HCT116 (cell line): ENCODE results near the gene CILP2. TPM values are rescaled to one million over a fixed set of nuclear protein-coding genes. Genes with fewer than 3 reads are reported as not detected.

Source experiments
- ATAC-seq: fragments of 200-7000 bp; cut with Tn5 transposase; 2 replicates; pipeline ENCODE4 v1.9.1; 2020; ENCODE audit warnings: mild to moderate bottlenecking, moderate library complexity
- BruUV-seq: library from RNA; stranded (reverse); fragments of 400-500 nt; replicated peaks from 2 replicates; lab custom pipeline; 2021; lab: Mats Ljungman, UMichigan
- CTCF ChIA-PET: fragments of 300-600 bp; sonication (Branson Sonifier 250); formaldehyde crosslinking; loops from one replicate; lab custom pipeline; 2021; ENCODE audit warnings: antibody characterized with exemption; lab: Charles Lee
- POLR2A ChIA-PET: fragments of 300-600, 350-600 bp; sonication (Branson Sonifier 250); formaldehyde crosslinking; loops from one replicate; lab custom pipeline; 2021; ENCODE audit warnings: antibody characterized with exemption; lab: Charles Lee
- RAD21 ChIA-PET, 2 experiments: fragments of 300-600 bp; sonication (Branson Sonifier 250); formaldehyde crosslinking; loops; one replicate each; lab custom pipeline; 2023; ENCODE audit warnings: low total read pairs in 2 of 2; ENCODE audit not compliant: uncharacterized antibody in 2 of 2, unreplicated experiment in 2 of 2, low non-redundant PET in 1 of 2; lab: Charles Lee
- DNase-seq: peaks from one replicate; pipeline ENCODE4 v3.0.0-alpha.2; 2010; ENCODE audit warnings: low read depth, low spot score
- H2AFZ ChIP-seq: fragments of 200-600 bp; shearing (Covaris generic), sonication (generic); 2 replicates; pipeline ENCODE4 v1.6.1; 2017; ENCODE audit warnings: low read depth, mixed run types, mixed read lengths, antibody characterized with exemption, low read length; ENCODE audit not compliant: poor library complexity, severe bottlenecking
- H3K27ac ChIP-seq: 2 replicates; pipeline ENCODE4 v1.5.1; 2012; ENCODE audit warnings: low read depth, low read length
- H3K27me3 ChIP-seq: fragments of 200-600 bp; sonication (generic); 2 replicates; pipeline ENCODE4 v1.6.1; 2016; ENCODE audit warnings: mixed run types, low read length, mixed read lengths; ENCODE audit not compliant: insufficient read depth
- H3K36me3 ChIP-seq, 2 experiments: fragments of 200-500 bp in 1 of 2; fragments of 200-600 bp in 1 of 2; sonication (Bioruptor generic) in 1 of 2; sonication (generic) in 1 of 2; 2 replicates each; pipeline versions ENCODE4 v1.5.1 to v1.6.1; 2014 to 2016; ENCODE audit warnings: low read length in 2 of 2, inconsistent platforms in 1 of 2, mixed read lengths in 1 of 2, mixed run types in 1 of 2; ENCODE audit not compliant: insufficient read depth in 2 of 2, control insufficient read depth in 1 of 2
- H3K4me1 ChIP-seq, 2 experiments: fragments of 200-600 bp in 1 of 2; sonication (generic) in 1 of 2; 2 replicates each; pipeline versions ENCODE4 v1.5.1 to v1.6.1; 2012 to 2017; ENCODE audit warnings: low read length in 2 of 2, inconsistent platforms in 1 of 2, mild to moderate bottlenecking in 1 of 2, mixed read lengths in 1 of 2, mixed run types in 1 of 2, moderate library complexity in 1 of 2; ENCODE audit not compliant: insufficient read depth in 2 of 2, control insufficient read depth in 1 of 2
- H3K4me2 ChIP-seq: fragments of 200-600 bp; sonication (generic); 2 replicates; pipeline ENCODE4 v1.6.1; 2017; ENCODE audit warnings: mixed run types, low read length, mixed read lengths
- H3K4me3 ChIP-seq, 2 experiments: fragments of 200-600 bp in 1 of 2; sonication (generic) in 1 of 2; replicated peaks in 1 of 2; 2 replicates each; pipeline ENCODE4 v1.5.1; 2011 to 2016; ENCODE audit warnings: low read length in 2 of 2, control low read depth in 1 of 2, low read depth in 1 of 2, mild to moderate bottlenecking in 1 of 2, mixed read lengths in 1 of 2, mixed run types in 1 of 2
- H3K79me2 ChIP-seq: fragments of 200-600 bp; sonication (generic); 2 replicates; pipeline ENCODE4 v1.6.1; 2017; ENCODE audit warnings: mild to moderate bottlenecking, mixed run types, low read length, moderate library complexity, mixed read lengths; ENCODE audit not compliant: insufficient read depth
- H3K9ac ChIP-seq: fragments of 200-600 bp; sonication (generic); 2 replicates; pipeline ENCODE4 v1.6.1; 2016; ENCODE audit warnings: low read length, mixed read lengths
- H3K9me2 ChIP-seq: fragments of 200-600 bp; sonication (generic), shearing (Covaris generic); 2 replicates; pipeline ENCODE4 v1.6.1; 2017; ENCODE audit warnings: mixed run types, mild to moderate bottlenecking, moderate library complexity; ENCODE audit not compliant: insufficient read depth
- H3K9me3 ChIP-seq, 2 experiments: fragments of 200-500 bp in 1 of 2; fragments of 200-600 bp in 1 of 2; sonication (Bioruptor generic) in 1 of 2; sonication (generic) in 1 of 2; 2 replicates each; pipeline ENCODE4 v1.6.1; 2014 to 2017; ENCODE audit warnings: low read length in 2 of 2, mixed read lengths in 2 of 2, inconsistent platforms in 1 of 2, low read depth in 1 of 2, mild to moderate bottlenecking in 1 of 2, mixed run types in 1 of 2, moderate library complexity in 1 of 2; ENCODE audit not compliant: control insufficient read depth in 1 of 2, insufficient read depth in 1 of 2
- H4K20me1 ChIP-seq: fragments of 200-600 bp; sonication (generic), shearing (Covaris generic); 2 replicates; pipeline ENCODE4 v1.6.1; 2017; ENCODE audit warnings: mixed run types, mild to moderate bottlenecking, moderate library complexity; ENCODE audit not compliant: insufficient read depth
- CBX3 ChIP-seq: IDR thresholded peaks from 2 replicates; pipeline ENCODE4 v1.6.1; 2012; ENCODE audit warnings: low read depth
- CEBPB ChIP-seq: IDR thresholded peaks from 2 replicates; pipeline ENCODE4 v1.6.1; 2012; ENCODE audit warnings: low read depth
- EZH2 ChIP-seq: fragments of 200-600 bp; sonication (generic); IDR thresholded peaks from 2 replicates; pipeline ENCODE4 v1.6.1; 2017; ENCODE audit warnings: antibody characterized with exemption, mixed run types
- EZH2phosphoT487 ChIP-seq: fragments of 200-600 bp; IDR thresholded peaks from 2 replicates; pipeline ENCODE4 v1.6.1; 2018; ENCODE audit warnings: antibody characterized with exemption, borderline replicate concordance
- JUND ChIP-seq: IDR thresholded peaks from 2 replicates; pipeline ENCODE4 v1.6.1; 2012
- POLR2A ChIP-seq: IDR thresholded peaks from 2 replicates; pipeline ENCODE4 v1.7.0; 2011; ENCODE audit warnings: borderline replicate concordance; ENCODE audit not compliant: insufficient read depth, insufficient read length; ENCODE audit errors: extremely low read depth
- RAD21 ChIP-seq: IDR thresholded peaks from 2 replicates; pipeline ENCODE4 v1.6.1; 2012; ENCODE audit warnings: low read depth, mild to moderate bottlenecking
- SIN3A ChIP-seq: IDR thresholded peaks from 2 replicates; pipeline ENCODE4 v1.6.1; 2012; ENCODE audit warnings: low read depth
- SP1 ChIP-seq: IDR thresholded peaks from 2 replicates; pipeline ENCODE4 v1.6.1; 2012; ENCODE audit warnings: low read depth
- SRF ChIP-seq: IDR thresholded peaks from 2 replicates; pipeline ENCODE4 v1.6.1; 2012; ENCODE audit warnings: low read depth
- YY1 ChIP-seq: IDR thresholded peaks from 2 replicates; pipeline ENCODE4 v1.6.1; 2011; ENCODE audit warnings: low read length, low read depth, moderate library complexity, mild to moderate bottlenecking; ENCODE audit not compliant: insufficient replicate concordance; ENCODE audit errors: extremely low read depth
- ZNF274 ChIP-seq: fragments of 200-500 bp; sonication (Bioruptor generic); IDR thresholded peaks from 2 replicates; pipeline ENCODE4 v1.6.1; 2014; ENCODE audit warnings: mild to moderate bottlenecking, low read depth, low read length, inconsistent platforms
- intact Hi-C: fragments of 100-400 bp; cut with micrococcal nuclease; formaldehyde crosslinking; loops from 2 replicates; pipeline ENCODE4 v1.10.0; 2022
- total RNA-seq: library from RNA; stranded (reverse); gene quantifications from one replicate; pipeline ENCODE4 v1.2.1, GENCODE V29; 2021; ENCODE audit not compliant: unreplicated experiment
- TF ChIP-seq, protein P1 (sequence below): IDR thresholded peaks from 2 replicates; pipeline ENCODE4 v1.6.1; 2012
- TF ChIP-seq, protein P2 (sequence below), 3 experiments: fragments of 200-600 bp in 1 of 3; sonication (generic) in 1 of 3; IDR thresholded peaks in 2 of 3; conservative IDR thresholded peaks in 1 of 3; 2 replicates each; pipeline ENCODE4 v1.5.1; 2012 to 2017; ENCODE audit warnings: low read depth in 2 of 3, low read length in 2 of 3, antibody characterized with exemption in 1 of 3, borderline replicate concordance in 1 of 3, control low read depth in 1 of 3, mild to moderate bottlenecking in 1 of 3, mixed read lengths in 1 of 3, mixed run types in 1 of 3, moderate library complexity in 1 of 3; ENCODE audit not compliant: insufficient read depth in 1 of 3
- TF ChIP-seq, protein P3 (sequence below): IDR thresholded peaks from 2 replicates; pipeline ENCODE4 v1.6.1; 2012; ENCODE audit warnings: low read depth
- TF ChIP-seq, protein P4 (sequence below): IDR thresholded peaks from 2 replicates; pipeline ENCODE4 v1.6.1; 2011; ENCODE audit warnings: mild to moderate bottlenecking, low read length, moderate library complexity; ENCODE audit not compliant: insufficient replicate concordance; ENCODE audit errors: extremely low read depth

The CILP2 gene
- total RNA-seq, 1 experiment from 2014 or later: 13.1 TPM

DNA sequence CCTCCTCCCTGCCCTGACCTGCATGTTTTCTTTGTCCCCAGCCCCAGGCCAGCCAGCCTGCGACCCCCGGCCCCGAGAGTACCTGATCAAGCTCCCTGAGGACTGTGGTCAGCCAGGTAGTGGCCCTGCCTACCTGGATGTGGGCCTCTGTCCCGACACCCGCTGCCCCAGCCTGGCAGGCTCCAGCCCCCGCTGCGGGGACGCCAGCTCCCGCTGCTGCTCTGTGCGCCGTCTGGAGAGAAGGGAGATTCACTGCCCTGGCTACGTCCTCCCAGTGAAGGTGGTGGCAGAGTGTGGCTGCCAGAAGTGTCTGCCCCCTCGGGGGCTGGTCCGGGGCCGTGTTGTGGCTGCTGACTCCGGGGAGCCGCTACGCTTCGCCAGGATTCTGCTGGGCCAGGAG, 5.6 kb downstream of the CILP2 start:
- POLR2A ChIA-PET: no interaction called here
- no TSS peak for BruUV-seq

More for the DNA sequence above, 5.6 kb downstream of the CILP2 start:
- H3K4me2 ChIP-seq: no peak overlapping the region
- intact Hi-C loops: loop anchor here (10.0 kb wide), 1 partner anchor 231 kb away; no protein-coding TSS in a partner anchor
- H3K27ac ChIP-seq: no peak overlapping the region
- no peaks in the 10 kb centered on the region for H3K9me3 ChIP-seq
- TF ChIP-seq RAD21: no peak
- TF ChIP-seq SRF: no peak
- no peak for TF ChIP-seq EZH2
- no peak for TF ChIP-seq SP1
- no peak for TF ChIP-seq YY1
- TF ChIP-seq, protein P1, sequence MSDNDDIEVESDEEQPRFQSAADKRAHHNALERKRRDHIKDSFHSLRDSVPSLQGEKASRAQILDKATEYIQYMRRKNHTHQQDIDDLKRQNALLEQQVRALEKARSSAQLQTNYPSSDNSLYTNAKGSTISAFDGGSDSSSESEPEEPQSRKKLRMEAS: no peak
- TF ChIP-seq, protein P2, sequence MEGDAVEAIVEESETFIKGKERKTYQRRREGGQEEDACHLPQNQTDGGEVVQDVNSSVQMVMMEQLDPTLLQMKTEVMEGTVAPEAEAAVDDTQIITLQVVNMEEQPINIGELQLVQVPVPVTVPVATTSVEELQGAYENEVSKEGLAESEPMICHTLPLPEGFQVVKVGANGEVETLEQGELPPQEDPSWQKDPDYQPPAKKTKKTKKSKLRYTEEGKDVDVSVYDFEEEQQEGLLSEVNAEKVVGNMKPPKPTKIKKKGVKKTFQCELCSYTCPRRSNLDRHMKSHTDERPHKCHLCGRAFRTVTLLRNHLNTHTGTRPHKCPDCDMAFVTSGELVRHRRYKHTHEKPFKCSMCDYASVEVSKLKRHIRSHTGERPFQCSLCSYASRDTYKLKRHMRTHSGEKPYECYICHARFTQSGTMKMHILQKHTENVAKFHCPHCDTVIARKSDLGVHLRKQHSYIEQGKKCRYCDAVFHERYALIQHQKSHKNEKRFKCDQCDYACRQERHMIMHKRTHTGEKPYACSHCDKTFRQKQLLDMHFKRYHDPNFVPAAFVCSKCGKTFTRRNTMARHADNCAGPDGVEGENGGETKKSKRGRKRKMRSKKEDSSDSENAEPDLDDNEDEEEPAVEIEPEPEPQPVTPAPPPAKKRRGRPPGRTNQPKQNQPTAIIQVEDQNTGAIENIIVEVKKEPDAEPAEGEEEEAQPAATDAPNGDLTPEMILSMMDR (IDR thresholded peaks at IDR 0.05 in 2 of 3, conservative IDR thresholded peaks at IDR 0.05 in 1 of 3; ENCODE audit: borderline replicate concordance in 1 of 3, insufficient read depth in 1 of 3, low read depth in 2 of 3, low read length in 2 of 3): no peak
- TF ChIP-seq, protein P3, sequence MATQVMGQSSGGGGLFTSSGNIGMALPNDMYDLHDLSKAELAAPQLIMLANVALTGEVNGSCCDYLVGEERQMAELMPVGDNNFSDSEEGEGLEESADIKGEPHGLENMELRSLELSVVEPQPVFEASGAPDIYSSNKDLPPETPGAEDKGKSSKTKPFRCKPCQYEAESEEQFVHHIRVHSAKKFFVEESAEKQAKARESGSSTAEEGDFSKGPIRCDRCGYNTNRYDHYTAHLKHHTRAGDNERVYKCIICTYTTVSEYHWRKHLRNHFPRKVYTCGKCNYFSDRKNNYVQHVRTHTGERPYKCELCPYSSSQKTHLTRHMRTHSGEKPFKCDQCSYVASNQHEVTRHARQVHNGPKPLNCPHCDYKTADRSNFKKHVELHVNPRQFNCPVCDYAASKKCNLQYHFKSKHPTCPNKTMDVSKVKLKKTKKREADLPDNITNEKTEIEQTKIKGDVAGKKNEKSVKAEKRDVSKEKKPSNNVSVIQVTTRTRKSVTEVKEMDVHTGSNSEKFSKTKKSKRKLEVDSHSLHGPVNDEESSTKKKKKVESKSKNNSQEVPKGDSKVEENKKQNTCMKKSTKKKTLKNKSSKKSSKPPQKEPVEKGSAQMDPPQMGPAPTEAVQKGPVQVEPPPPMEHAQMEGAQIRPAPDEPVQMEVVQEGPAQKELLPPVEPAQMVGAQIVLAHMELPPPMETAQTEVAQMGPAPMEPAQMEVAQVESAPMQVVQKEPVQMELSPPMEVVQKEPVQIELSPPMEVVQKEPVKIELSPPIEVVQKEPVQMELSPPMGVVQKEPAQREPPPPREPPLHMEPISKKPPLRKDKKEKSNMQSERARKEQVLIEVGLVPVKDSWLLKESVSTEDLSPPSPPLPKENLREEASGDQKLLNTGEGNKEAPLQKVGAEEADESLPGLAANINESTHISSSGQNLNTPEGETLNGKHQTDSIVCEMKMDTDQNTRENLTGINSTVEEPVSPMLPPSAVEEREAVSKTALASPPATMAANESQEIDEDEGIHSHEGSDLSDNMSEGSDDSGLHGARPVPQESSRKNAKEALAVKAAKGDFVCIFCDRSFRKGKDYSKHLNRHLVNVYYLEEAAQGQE: no peak
- TF ChIP-seq, protein P4, sequence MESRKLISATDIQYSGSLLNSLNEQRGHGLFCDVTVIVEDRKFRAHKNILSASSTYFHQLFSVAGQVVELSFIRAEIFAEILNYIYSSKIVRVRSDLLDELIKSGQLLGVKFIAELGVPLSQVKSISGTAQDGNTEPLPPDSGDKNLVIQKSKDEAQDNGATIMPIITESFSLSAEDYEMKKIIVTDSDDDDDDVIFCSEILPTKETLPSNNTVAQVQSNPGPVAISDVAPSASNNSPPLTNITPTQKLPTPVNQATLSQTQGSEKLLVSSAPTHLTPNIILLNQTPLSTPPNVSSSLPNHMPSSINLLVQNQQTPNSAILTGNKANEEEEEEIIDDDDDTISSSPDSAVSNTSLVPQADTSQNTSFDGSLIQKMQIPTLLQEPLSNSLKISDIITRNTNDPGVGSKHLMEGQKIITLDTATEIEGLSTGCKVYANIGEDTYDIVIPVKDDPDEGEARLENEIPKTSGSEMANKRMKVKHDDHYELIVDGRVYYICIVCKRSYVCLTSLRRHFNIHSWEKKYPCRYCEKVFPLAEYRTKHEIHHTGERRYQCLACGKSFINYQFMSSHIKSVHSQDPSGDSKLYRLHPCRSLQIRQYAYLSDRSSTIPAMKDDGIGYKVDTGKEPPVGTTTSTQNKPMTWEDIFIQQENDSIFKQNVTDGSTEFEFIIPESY: no peak
- TF ChIP-seq ZNF274: no peak
- no peak for TF ChIP-seq JUND
- TF ChIP-seq EZH2phosphoT487: no peak
- no peak for TF ChIP-seq SIN3A
- TF ChIP-seq POLR2A: no peak
- TF ChIP-seq CEBPB: no peak
- no peak for TF ChIP-seq CBX3
- CTCF ChIA-PET: interaction anchor here (1.3 kb wide), 1 partner anchor 9 kb away, joined by 3 read pairs; no protein-coding TSS in a partner anchor
- H3K4me3 ChIP-seq: no peak overlapping the region
- DNase-seq: no peak
- H3K36me3 ChIP-seq: no peaks in the 10 kb centered on the region
- ATAC-seq: no peak
- no peak overlapping the region for H2AFZ ChIP-seq
- no peaks in the 10 kb centered on the region for H3K27me3 ChIP-seq
- no peaks in the 10 kb centered on the region for H3K9me2 ChIP-seq
- H4K20me1 ChIP-seq: no peaks in the 10 kb centered on the region
- RAD21 ChIA-PET: no interaction called here
- H3K4me1 ChIP-seq: peaks cover 12 to 28% of the 10 kb centered on the region in 2 experiments
- no peak overlapping the region for H3K9ac ChIP-seq
- no peaks in the 10 kb centered on the region for H3K79me2 ChIP-seq
